ENCODE data around the gene FOXO3B.
"Not testable (repeated sequence)": the region's sequence is repeated elsewhere in the genome, so short reads cannot be mapped to it uniquely, and the experiment has no call there.

FOXO3B gene

DNA sequence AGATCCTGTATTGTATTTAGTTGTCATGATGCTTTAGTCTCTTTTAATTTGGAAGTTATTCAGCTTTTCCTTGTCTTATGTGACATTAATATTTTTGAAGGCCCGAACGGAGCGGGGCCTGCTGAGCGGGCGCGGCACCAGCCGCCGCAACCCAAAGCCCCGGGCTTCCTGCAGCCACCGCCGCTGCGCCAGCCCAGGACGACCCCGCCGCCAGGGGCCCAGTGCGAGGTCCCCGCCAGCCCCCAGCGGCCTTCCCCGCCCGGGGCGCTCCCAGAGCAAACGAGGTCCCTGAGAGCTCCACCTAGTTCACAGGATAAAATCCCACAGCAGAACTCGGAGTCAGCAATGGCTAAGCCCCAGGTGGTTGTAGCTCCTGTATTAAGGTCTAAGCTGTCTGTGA, 32.0 kb downstream of the FOXO3B start:
- DNase-seq (ENCODE audit: low read depth) = not testable (repeated sequence)

- DNase-seq (ENCODE audit: low read depth) = not testable (repeated sequence)
These were observed 37.8 kb downstream of the FOXO3B start, which contains the start of gene TBC1D28 for GRCh38 chr17:18644291-18644690. Gene TBC1D28, minus strand, starts transcription at chr17:18644391. Its CDS starts 3,039 bp downstream, at chr17:18641352.

GRCh38 chr17:18643124-18643523, 39.0 kb downstream of the FOXO3B start:
- not testable (repeated sequence) for DNase-seq (ENCODE audit: low read depth)

GRCh38 chr17:18638357-18638756, 43.8 kb downstream of the FOXO3B start:
- DNase-seq (ENCODE audit: low read depth) = not testable (repeated sequence)

GRCh38 chr17:18636237-18636636, 45.9 kb downstream of the FOXO3B start:
- not testable (repeated sequence) for DNase-seq (ENCODE audit: low read depth)

GRCh38 chr17:18635773-18636172, 46.3 kb downstream of the FOXO3B start:
- not testable (repeated sequence) for DNase-seq (ENCODE audit: low read depth)

DNA sequence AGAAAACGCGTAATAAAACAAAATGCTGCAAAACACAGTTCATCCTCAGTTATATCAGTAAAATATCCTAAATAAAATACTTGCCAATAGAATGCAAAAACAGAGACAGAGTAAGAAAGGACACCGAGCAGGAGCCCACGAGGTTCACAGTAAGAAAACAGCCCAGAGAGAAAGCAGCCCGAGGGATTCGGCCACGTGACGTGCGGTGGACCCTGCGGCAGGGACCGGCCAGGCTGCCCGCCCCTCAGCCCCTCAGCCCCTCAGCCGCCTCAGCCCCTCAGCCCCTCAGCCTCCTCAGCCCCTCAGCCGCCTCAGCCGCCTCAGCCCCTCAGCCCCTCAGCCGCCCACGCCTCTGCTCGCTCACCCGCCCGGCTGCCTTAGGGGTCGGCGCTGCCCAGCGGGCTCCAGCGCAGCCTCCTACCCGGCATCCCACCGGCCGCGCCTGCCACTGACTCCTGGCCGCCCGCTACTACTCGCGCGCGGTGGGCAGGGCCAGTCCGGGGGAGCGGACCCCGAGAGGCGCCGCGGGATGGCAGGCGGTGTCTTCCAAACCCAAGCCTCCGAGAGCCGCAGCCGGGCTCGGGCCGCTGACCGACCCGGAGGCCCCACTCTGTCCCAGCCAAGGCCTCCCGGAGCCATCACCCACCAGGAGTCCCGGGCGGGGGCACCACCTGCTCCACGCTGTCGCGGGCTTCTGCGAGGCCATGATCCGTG, 47.4 kb downstream of the FOXO3B start:
- not testable (repeated sequence) for DNase-seq (ENCODE audit: low read depth)
